Endothelial cell of umbilical vein (primary cell): ENCODE measurements around the gene TUBD1. TPM values are rescaled to one million over a fixed set of nuclear protein-coding genes. Genes with fewer than 3 reads are reported as not detected.
A peak's percentile ranks its signal among the peaks of the same experiment; 100 is the strongest.
"Not testable (repeated sequence)": the region's sequence is repeated elsewhere in the genome, so short reads cannot be mapped to it uniquely, and the experiment has no call there.

ENCODE experiments used
- BruUV-seq: library from RNA; stranded (reverse); fragments of 400-500 nt; replicated peaks from 2 replicates; lab custom pipeline; 2021; lab: Mats Ljungman, UMichigan
- CTCF ChIA-PET: fragments of 300-600, 350-600 bp; sonication (Branson Sonifier 250); formaldehyde crosslinking; loops from one replicate; lab custom pipeline; 2021; ENCODE audit warnings: antibody characterized with exemption, inconsistent platforms; lab: Charles Lee
- POLR2A ChIA-PET: fragments of 300-600, 350-600 bp; sonication (Branson Sonifier 250); formaldehyde crosslinking; loops from one replicate; lab custom pipeline; 2021; ENCODE audit warnings: antibody characterized with exemption, inconsistent platforms; lab: Charles Lee
- DNase-seq: peaks from one replicate; pipeline ENCODE4 v3.0.0-alpha.2; 2011; ENCODE audit warnings: low read depth, low spot score
- FAIRE-seq: peaks from 2 replicates; lab custom pipeline; 2011; peaks lifted over from hg19 to GRCh38; lab: Jason Lieb, UNC
- H2AFZ ChIP-seq: 2 replicates; pipeline ENCODE4 v1.6.0; 2012; ENCODE audit warnings: low read depth, low read length, control low read depth, inconsistent platforms
- H3K27ac ChIP-seq: 2 replicates; pipeline ENCODE4 v1.5.1; 2011; ENCODE audit warnings: low read depth, mild to moderate bottlenecking, control low read depth, low read length, moderate library complexity; ENCODE audit not compliant: insufficient read depth
- H3K27me3 ChIP-seq, 2 experiments: 2 replicates each; pipeline versions ENCODE4 v1.6.0 to v1.6.1; 2011; ENCODE audit warnings: low read length in 2 of 2, mixed read lengths in 1 of 2; ENCODE audit not compliant: control insufficient read depth in 2 of 2, insufficient read depth in 2 of 2
- H3K36me3 ChIP-seq, 2 experiments: 2 replicates in 1 of 2; 3 replicates in 1 of 2; pipeline ENCODE4 v1.5.1; 2011; ENCODE audit warnings: low read length in 2 of 2, mild to moderate bottlenecking in 1 of 2, moderate library complexity in 1 of 2; ENCODE audit not compliant: control insufficient read depth in 2 of 2, insufficient read depth in 2 of 2; ENCODE audit errors: extremely low read depth in 1 of 2
- H3K4me1 ChIP-seq: 3 replicates; pipeline ENCODE4 v1.5.1; 2011; ENCODE audit warnings: mild to moderate bottlenecking, low read length; ENCODE audit not compliant: control insufficient read depth, insufficient read depth; ENCODE audit errors: extremely low read depth
- H3K4me2 ChIP-seq: 2 replicates; pipeline ENCODE4 v1.6.1; 2011; ENCODE audit warnings: low read length, control low read depth, mixed read lengths; ENCODE audit not compliant: insufficient read depth
- H3K4me3 ChIP-seq, 3 experiments: fragments of 200-600 bp in 1 of 3; sonication (generic), shearing (Covaris generic) in 1 of 3; replicated peaks in 1 of 3; 2 replicates each; pipeline ENCODE4 v1.5.1; 2011 to 2016; ENCODE audit warnings: control low read depth in 3 of 3, low read length in 3 of 3, mild to moderate bottlenecking in 2 of 3, inconsistent platforms in 1 of 3, low read depth in 1 of 3, moderate library complexity in 1 of 3; ENCODE audit not compliant: insufficient read depth in 1 of 3
- H3K79me2 ChIP-seq: 2 replicates; pipeline ENCODE4 v1.6.0; 2012; ENCODE audit warnings: low read length, inconsistent platforms; ENCODE audit not compliant: control insufficient read depth, insufficient read depth
- H3K9ac ChIP-seq: replicated peaks from 2 replicates; pipeline ENCODE3; 2011; ENCODE audit warnings: low read length, control low read depth; ENCODE audit not compliant: insufficient read depth; ENCODE audit errors: extremely low read depth
- H3K9me1 ChIP-seq: replicated peaks from 3 replicates; pipeline ENCODE4 v1.6.0; 2011; ENCODE audit warnings: mild to moderate bottlenecking, low read length; ENCODE audit not compliant: control insufficient read depth, insufficient read depth; ENCODE audit errors: extremely low read depth
- H3K9me3 ChIP-seq: replicated peaks from 2 replicates; pipeline ENCODE4 v1.5.1; 2012; ENCODE audit warnings: low read length, inconsistent platforms; ENCODE audit not compliant: control insufficient read depth, insufficient read depth
- H4K20me1 ChIP-seq: replicated peaks from 2 replicates; pipeline ENCODE3; 2011; ENCODE audit warnings: mild to moderate bottlenecking, low read length; ENCODE audit not compliant: control insufficient read depth, insufficient read depth; ENCODE audit errors: extremely low read depth
- CTCF ChIP-seq, 2 donors: IDR thresholded peaks; 1 replicate in 1 of 2; 2 replicates in 1 of 2; pipeline ENCODE4 v1.5.1; 2011; ENCODE audit warnings: low read length in 2 of 2, mild to moderate bottlenecking in 2 of 2, moderate library complexity in 2 of 2, control low read depth in 1 of 2, inconsistent platforms in 1 of 2, low read depth in 1 of 2; ENCODE audit not compliant: insufficient read depth in 1 of 2; ENCODE audit errors: extremely low read depth in 1 of 2
- EZH2 ChIP-seq: IDR thresholded peaks from 2 replicates; pipeline ENCODE4 v1.6.1; 2012; ENCODE audit warnings: borderline replicate concordance, low read depth, mild to moderate bottlenecking, moderate library complexity, low read length, inconsistent platforms; ENCODE audit not compliant: severe bottlenecking
- FOS ChIP-seq: IDR thresholded peaks from 2 replicates; pipeline ENCODE4 v1.6.1; 2011; ENCODE audit warnings: mild to moderate bottlenecking, low read length, moderate library complexity, borderline replicate concordance; ENCODE audit not compliant: insufficient read depth
- GATA2 ChIP-seq: IDR thresholded peaks from 2 replicates; pipeline ENCODE4 v1.7.0; 2011; ENCODE audit warnings: low read depth, mild to moderate bottlenecking, moderate library complexity, mixed read lengths, low read length; ENCODE audit not compliant: insufficient read length, insufficient read depth
- JUN ChIP-seq: IDR thresholded peaks from 2 replicates; pipeline ENCODE4 v1.6.1; 2011; ENCODE audit warnings: borderline replicate concordance, low read depth; ENCODE audit not compliant: insufficient read length, insufficient read depth
- MAX ChIP-seq: IDR thresholded peaks from 2 replicates; pipeline ENCODE4 v1.6.1; 2011; ENCODE audit not compliant: insufficient read depth, insufficient read length
- MYC ChIP-seq: IDR thresholded peaks from one replicate; pipeline ENCODE4 v1.6.1; 2011; ENCODE audit warnings: mild to moderate bottlenecking, low read depth, low read length
- POLR2A ChIP-seq: IDR thresholded peaks from 2 replicates; pipeline ENCODE4 v1.6.1; 2012; ENCODE audit warnings: low read depth, mild to moderate bottlenecking, control low read depth, low read length
- POLR2AphosphoS5 ChIP-seq: IDR thresholded peaks from 2 replicates; pipeline ENCODE4 v1.6.1; 2012; ENCODE audit warnings: low read depth, mild to moderate bottlenecking, control low read depth, low read length, moderate library complexity; ENCODE audit not compliant: insufficient read depth
- dilution Hi-C: fragments of 300-500 bp; cut with MboI; formaldehyde crosslinking; loops from one replicate; pipeline ENCODE4 v1.15.0; 2019; ENCODE audit warnings: low sequenced_read_pairs; ENCODE audit not compliant: extremely low pct_ligation_motif_present
- intact Hi-C: fragments of 100-400 bp; cut with micrococcal nuclease; formaldehyde crosslinking; loops from one replicate; pipeline ENCODE4 v1.10.0; 2022
- polyA plus RNA-seq, 4 experiments: library from polyadenylated mRNA; depleted of rRNA in 3 of 4; stranded (reverse) in 3 of 4; unstranded in 1 of 4; fragments of >200 nt; gene quantifications; 2 replicates each; pipeline versions ENCODE4 v1.2.1 to v1.2.3, GENCODE V29; 2011 to 2012; ENCODE audit warnings: missing spikeins in 1 of 4
- total RNA-seq: library from RNA; stranded (reverse); gene quantifications from 2 replicates; pipeline ENCODE4 v1.2.3, GENCODE V29; 2021

The TUBD1 gene
- total and polyA plus RNA-seq, 2 donors (not counting 3 experiments of a cell fraction or from before 2014, with no cell fraction given): 4.9 to 11.3 TPM

- Histone ChIP-seq H3K79me2 (no peaks in the 10 kb centered on the region), H3K4me3 (no peak overlapping the region), H3K27ac (no peak overlapping the region), H3K4me1 (peaks cover 26% of the 10 kb centered on the region), H3K4me2 (no peak overlapping the region), H3K9me1 (no peaks in the 10 kb centered on the region), H3K9me3 (no peaks in the 10 kb centered on the region), H3K9ac (no peak overlapping the region), H2AFZ (no peak overlapping the region), H4K20me1 (no peaks in the 10 kb centered on the region), H3K27me3 (no peaks in the 10 kb centered on the region), H3K36me3 (no peaks in the 10 kb centered on the region)
- FAIRE-seq: no peak
- intact Hi-C loops (no loop called here), dilution Hi-C loops (no loop called here)
- no TSS peak for BruUV-seq
- CTCF ChIA-PET: interaction anchor here (0.8 to 1.5 kb wide), 5 partner anchors 12 to 547 kb away, joined by 3 to 4 read pairs (median 3); no protein-coding TSS in a partner anchor
- POLR2A ChIA-PET: interaction anchor here (0.6 to 1.6 kb wide), 3 partner anchors 11 to 104 kb away, joined by 3 to 14 read pairs (median 4); no protein-coding TSS in a partner anchor
- TF ChIP-seq MAX (no peak), JUN (no peak), FOS (no peak), GATA2 (no peak), POLR2A (no peak), CTCF (IDR thresholded peaks at IDR 0.05; ENCODE audit: extremely low read depth in 1 of 2, insufficient read depth in 1 of 2, low read depth in 1 of 2, low read length in 2 of 2) (no peak), EZH2 (no peak), POLR2AphosphoS5 (no peak), MYC (no peak)
- no peak for DNase-seq
Observed at GRCh38 chr17:59856859-59857794, 35.6 kb downstream of the TUBD1 start.

- dilution Hi-C loops, H3K27me3 ChIP-seq, H2AFZ ChIP-seq, H3K9me1 ChIP-seq, H3K36me3 ChIP-seq, H4K20me1 ChIP-seq, BruUV-seq, DNase-seq, H3K79me2 ChIP-seq, H3K4me2 ChIP-seq, FAIRE-seq, H3K9ac ChIP-seq, H3K9me3 ChIP-seq, H3K4me3 ChIP-seq: not testable (repeated sequence)
- Histone ChIP-seq H3K27ac (peak overlapping the region; percentile 73), H3K4me1 (peaks cover 26% of the 10 kb centered on the region)
- ChIA-PET POLR2A (interaction anchor here (0.6 to 1.6 kb wide), 6 partner anchors 11 to 146 kb away, joined by 3 to 15 read pairs (median 4); partner anchors contain the start of genes PTRH2 and VMP1), CTCF (interaction anchor here (0.6 kb wide), 3 partner anchors 11 to 97 kb away, joined by 3 to 6 read pairs (median 4); no protein-coding TSS in a partner anchor)
- intact Hi-C loops: loop anchor here (1.0 kb wide), 1 partner anchor 10 kb away; no protein-coding TSS in a partner anchor
Observed at GRCh38 chr17:59853919-59854729, 38.6 kb downstream of the TUBD1 start.
